ENCODE results near the gene CDK14. TPM values are rescaled to one million over a fixed set of nuclear protein-coding genes. Genes with fewer than 3 reads are reported as not detected.

Gene CDK14
- total RNA-seq, 1 experiment from 2014 or later = 57.9 TPM

DNA sequence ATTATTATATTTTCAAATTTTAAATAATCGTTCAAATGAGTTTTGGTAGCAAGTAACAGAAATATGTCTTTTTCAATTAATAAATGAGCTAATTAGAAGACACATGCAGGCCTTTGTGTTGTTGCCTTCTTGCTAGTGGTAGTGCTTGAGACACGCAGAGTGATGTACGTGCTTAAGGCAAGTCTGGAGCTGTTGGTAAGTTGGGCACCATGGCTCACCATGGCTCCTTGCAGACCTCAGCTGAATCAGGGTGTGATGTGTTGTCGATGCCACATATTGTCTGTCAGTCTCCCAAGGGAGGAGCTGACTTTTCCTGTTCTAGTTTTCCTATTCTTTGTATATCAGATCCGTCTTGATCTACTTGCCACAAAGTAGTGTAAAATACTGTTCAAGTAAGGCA is 8.3 kb downstream of the CDK14 start (continued):
- TF ChIP-seq, protein P1, sequence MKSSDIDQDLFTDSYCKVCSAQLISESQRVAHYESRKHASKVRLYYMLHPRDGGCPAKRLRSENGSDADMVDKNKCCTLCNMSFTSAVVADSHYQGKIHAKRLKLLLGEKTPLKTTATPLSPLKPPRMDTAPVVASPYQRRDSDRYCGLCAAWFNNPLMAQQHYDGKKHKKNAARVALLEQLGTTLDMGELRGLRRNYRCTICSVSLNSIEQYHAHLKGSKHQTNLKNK (CRISPR knock-in tag; IDR thresholded peaks at IDR 0.05) = no peak
- no peak for TF ChIP-seq EMX1 (CRISPR knock-in tag; IDR thresholded peaks at IDR 0.05)
- TF ChIP-seq, protein P2, sequence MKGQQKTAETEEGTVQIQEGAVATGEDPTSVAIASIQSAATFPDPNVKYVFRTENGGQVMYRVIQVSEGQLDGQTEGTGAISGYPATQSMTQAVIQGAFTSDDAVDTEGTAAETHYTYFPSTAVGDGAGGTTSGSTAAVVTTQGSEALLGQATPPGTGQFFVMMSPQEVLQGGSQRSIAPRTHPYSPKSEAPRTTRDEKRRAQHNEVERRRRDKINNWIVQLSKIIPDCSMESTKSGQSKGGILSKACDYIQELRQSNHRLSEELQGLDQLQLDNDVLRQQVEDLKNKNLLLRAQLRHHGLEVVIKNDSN (CRISPR knock-in tag; IDR thresholded peaks at IDR 0.05) = no peak

DNA sequence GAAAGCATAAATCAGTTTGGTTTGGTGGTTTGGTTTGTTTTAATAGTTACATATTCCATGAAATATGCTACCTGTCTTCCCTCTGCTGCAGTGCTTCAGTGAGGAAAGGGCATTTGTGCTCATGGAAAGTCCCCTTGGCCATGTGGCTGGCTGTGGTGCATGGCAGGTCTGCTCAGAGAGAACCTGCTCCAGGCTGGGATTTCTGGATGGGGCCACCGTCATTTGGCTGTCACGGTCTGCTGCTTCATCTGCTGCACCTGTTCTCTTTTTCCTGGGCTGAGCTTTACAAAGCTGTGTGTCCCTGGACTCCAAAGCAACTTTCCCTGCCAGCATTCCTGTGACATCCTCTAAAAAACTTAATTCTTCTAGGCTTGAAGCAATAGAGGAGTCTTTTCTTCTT is 8.9 kb downstream of the CDK14 start:
- ChIA-PET POLR2A (no interaction called here), CTCF (interaction anchor here (1.4 kb wide), 1 partner anchor 10 kb away, joined by 6 read pairs; no protein-coding TSS in a partner anchor)
- Mint-ChIP-seq H3K4me3 (no peak overlapping the region), H3K27me3 (ENCODE audit: low read depth) (no peaks in the 10 kb centered on the region), H3K4me1 (peaks cover 68% of the 10 kb centered on the region), H3K27ac (no peak overlapping the region), H3K36me3 (no peaks in the 10 kb centered on the region), H3K9me3 (no peaks in the 10 kb centered on the region)
- DNase-seq (ENCODE audit: low spot score) = no peak
- ATAC-seq = no peak; the same call in 1 of the 2 replicates
- TF ChIP-seq, protein P3, sequence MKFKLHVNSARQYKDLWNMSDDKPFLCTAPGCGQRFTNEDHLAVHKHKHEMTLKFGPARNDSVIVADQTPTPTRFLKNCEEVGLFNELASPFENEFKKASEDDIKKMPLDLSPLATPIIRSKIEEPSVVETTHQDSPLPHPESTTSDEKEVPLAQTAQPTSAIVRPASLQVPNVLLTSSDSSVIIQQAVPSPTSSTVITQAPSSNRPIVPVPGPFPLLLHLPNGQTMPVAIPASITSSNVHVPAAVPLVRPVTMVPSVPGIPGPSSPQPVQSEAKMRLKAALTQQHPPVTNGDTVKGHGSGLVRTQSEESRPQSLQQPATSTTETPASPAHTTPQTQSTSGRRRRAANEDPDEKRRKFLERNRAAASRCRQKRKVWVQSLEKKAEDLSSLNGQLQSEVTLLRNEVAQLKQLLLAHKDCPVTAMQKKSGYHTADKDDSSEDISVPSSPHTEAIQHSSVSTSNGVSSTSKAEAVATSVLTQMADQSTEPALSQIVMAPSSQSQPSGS (CRISPR knock-in tag; IDR thresholded peaks at IDR 0.05; ENCODE audit: borderline replicate concordance, low read depth) = no peak
- TF ChIP-seq ZNF532 (CRISPR knock-in tag; IDR thresholded peaks at IDR 0.05; ENCODE audit: borderline replicate concordance) (no peak), TEAD4 (CRISPR knock-in tag; IDR thresholded peaks at IDR 0.05) (no peak), CREB1 (CRISPR knock-in tag; IDR thresholded peaks at IDR 0.05) (no peak), ZNF416 (CRISPR knock-in tag; IDR thresholded peaks at IDR 0.05) (no peak), NR1H2 (CRISPR knock-in tag; IDR thresholded peaks at IDR 0.05) (no peak)
- TF ChIP-seq, protein P4, sequence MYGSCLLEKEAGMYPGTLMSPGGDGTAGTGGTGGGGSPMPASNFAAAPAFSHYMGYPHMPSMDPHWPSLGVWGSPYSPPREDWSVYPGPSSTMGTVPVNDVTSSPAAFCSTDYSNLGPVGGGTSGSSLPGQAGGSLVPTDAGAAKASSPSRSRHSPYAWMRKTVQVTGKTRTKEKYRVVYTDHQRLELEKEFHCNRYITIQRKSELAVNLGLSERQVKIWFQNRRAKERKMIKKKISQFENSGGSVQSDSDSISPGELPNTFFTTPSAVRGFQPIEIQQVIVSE (CRISPR knock-in tag; IDR thresholded peaks at IDR 0.05; ENCODE audit: borderline replicate concordance) = no peak
- TF ChIP-seq, protein P5, sequence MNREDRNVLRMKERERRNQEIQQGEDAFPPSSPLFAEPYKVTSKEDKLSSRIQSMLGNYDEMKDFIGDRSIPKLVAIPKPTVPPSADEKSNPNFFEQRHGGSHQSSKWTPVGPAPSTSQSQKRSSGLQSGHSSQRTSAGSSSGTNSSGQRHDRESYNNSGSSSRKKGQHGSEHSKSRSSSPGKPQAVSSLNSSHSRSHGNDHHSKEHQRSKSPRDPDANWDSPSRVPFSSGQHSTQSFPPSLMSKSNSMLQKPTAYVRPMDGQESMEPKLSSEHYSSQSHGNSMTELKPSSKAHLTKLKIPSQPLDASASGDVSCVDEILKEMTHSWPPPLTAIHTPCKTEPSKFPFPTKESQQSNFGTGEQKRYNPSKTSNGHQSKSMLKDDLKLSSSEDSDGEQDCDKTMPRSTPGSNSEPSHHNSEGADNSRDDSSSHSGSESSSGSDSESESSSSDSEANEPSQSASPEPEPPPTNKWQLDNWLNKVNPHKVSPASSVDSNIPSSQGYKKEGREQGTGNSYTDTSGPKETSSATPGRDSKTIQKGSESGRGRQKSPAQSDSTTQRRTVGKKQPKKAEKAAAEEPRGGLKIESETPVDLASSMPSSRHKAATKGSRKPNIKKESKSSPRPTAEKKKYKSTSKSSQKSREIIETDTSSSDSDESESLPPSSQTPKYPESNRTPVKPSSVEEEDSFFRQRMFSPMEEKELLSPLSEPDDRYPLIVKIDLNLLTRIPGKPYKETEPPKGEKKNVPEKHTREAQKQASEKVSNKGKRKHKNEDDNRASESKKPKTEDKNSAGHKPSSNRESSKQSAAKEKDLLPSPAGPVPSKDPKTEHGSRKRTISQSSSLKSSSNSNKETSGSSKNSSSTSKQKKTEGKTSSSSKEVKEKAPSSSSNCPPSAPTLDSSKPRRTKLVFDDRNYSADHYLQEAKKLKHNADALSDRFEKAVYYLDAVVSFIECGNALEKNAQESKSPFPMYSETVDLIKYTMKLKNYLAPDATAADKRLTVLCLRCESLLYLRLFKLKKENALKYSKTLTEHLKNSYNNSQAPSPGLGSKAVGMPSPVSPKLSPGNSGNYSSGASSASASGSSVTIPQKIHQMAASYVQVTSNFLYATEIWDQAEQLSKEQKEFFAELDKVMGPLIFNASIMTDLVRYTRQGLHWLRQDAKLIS (CRISPR knock-in tag; IDR thresholded peaks at IDR 0.05; ENCODE audit: borderline replicate concordance) = no peak

DNA sequence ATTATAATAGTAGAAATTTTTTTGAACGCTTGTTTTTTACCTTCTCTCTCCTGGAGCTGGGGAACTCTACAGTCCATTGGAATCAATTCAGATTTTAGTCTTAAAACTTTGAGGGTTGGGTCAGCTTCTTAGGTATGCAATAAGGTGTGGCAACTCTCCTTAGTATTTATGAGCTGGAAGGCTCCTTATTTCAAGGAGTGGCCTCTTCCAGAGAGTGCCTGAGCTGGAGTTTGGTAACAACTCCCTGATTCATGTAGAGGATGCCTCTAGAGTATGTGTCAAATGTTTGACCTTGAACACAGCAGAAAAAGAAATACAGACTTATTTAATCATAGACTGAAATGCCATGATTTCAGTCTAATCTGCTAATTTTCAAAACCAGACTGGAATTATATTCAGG is 11.1 kb downstream of the CDK14 start:
- Mint-ChIP-seq H3K27ac (no peak overlapping the region), H3K9me3 (no peaks in the 10 kb centered on the region), H3K36me3 (no peaks in the 10 kb centered on the region), H3K4me1 (peaks cover 62% of the 10 kb centered on the region), H3K27me3 (ENCODE audit: low read depth) (no peaks in the 10 kb centered on the region), H3K4me3 (no peak overlapping the region)
- ChIA-PET CTCF (no interaction called here), POLR2A (no interaction called here)
- DNase-seq (ENCODE audit: low spot score) (no peak), ATAC-seq (no peak)
- TF ChIP-seq, protein P6, sequence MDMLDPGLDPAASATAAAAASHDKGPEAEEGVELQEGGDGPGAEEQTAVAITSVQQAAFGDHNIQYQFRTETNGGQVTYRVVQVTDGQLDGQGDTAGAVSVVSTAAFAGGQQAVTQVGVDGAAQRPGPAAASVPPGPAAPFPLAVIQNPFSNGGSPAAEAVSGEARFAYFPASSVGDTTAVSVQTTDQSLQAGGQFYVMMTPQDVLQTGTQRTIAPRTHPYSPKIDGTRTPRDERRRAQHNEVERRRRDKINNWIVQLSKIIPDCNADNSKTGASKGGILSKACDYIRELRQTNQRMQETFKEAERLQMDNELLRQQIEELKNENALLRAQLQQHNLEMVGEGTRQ (CRISPR knock-in tag; IDR thresholded peaks at IDR 0.05) = no peak
- TF ChIP-seq TP53 (CRISPR knock-in tag; IDR thresholded peaks at IDR 0.05) = no peak
- no peak for TF ChIP-seq KAT7 (CRISPR knock-in tag; IDR thresholded peaks at IDR 0.05; ENCODE audit: borderline replicate concordance)
